ENCODE data around the gene LRFN3.

The LRFN3 gene

DNA sequence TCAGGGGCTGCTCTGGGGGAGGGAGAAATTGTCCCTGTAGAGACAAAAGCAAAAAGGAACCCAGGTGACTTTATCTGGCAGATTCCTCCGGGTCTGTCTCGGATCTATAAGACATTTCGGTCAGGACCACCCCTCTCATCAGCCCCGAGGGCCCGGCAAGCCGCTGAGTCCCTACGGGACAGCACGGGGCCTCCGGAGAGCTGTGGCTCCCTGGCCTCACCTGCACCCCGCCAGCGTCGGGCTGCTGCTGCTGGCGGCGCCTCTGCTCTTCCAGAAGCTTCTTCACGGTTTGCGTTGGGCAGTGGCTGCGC, 37.7 kb upstream of the LRFN3 start:
- H3K4me2 ChIP-seq (ENCODE audit: insufficient read depth, low read length), result peak overlapping the region; percentile 98; the same call in 1 of the 2 replicates
- H3K27ac ChIP-seq (ENCODE audit: low read length), result no peak overlapping the region
- H3K27me3 ChIP-seq (ENCODE audit: insufficient read depth, low read length, poor library complexity), result no peaks in the 10 kb centered on the region
- H3K79me2 ChIP-seq (ENCODE audit: insufficient read depth, low read length), result peaks cover 10% of the 10 kb centered on the region; the same call in 1 of the 2 replicates
- peaks cover 24% of the 10 kb centered on the region for H3K36me3 ChIP-seq (ENCODE audit: insufficient read depth, low read length)
- TF ChIP-seq, protein P1, sequence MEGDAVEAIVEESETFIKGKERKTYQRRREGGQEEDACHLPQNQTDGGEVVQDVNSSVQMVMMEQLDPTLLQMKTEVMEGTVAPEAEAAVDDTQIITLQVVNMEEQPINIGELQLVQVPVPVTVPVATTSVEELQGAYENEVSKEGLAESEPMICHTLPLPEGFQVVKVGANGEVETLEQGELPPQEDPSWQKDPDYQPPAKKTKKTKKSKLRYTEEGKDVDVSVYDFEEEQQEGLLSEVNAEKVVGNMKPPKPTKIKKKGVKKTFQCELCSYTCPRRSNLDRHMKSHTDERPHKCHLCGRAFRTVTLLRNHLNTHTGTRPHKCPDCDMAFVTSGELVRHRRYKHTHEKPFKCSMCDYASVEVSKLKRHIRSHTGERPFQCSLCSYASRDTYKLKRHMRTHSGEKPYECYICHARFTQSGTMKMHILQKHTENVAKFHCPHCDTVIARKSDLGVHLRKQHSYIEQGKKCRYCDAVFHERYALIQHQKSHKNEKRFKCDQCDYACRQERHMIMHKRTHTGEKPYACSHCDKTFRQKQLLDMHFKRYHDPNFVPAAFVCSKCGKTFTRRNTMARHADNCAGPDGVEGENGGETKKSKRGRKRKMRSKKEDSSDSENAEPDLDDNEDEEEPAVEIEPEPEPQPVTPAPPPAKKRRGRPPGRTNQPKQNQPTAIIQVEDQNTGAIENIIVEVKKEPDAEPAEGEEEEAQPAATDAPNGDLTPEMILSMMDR (IDR thresholded peaks at IDR 0.05; ENCODE audit: borderline replicate concordance, extremely low read depth, low read length, poor library complexity, severe bottlenecking), result no peak
- TF ChIP-seq EZH2 (IDR thresholded peaks at IDR 0.05; ENCODE audit: borderline replicate concordance, low read depth, low read length, severe bottlenecking), result no peak
- DNase-seq, result no peak
- H4K20me1 ChIP-seq (ENCODE audit: insufficient read depth, low read length), result no peaks in the 10 kb centered on the region
- H3K9me3 ChIP-seq (ENCODE audit: insufficient read depth, low read length, severe bottlenecking), result no peaks in the 10 kb centered on the region
- H3K4me1 ChIP-seq (ENCODE audit: insufficient read depth, low read length), result peaks cover 44% of the 10 kb centered on the region
- no peak overlapping the region for H2AFZ ChIP-seq (ENCODE audit: low read depth, low read length)
- no peak overlapping the region for H3K4me3 ChIP-seq (ENCODE audit: low read depth in 1 of 2, low read length in 2 of 2)
- H3K9ac ChIP-seq (ENCODE audit: low read depth, low read length), result 0 out of 2 replicates have a peak overlapping the region, but pooled peaks have one; percentile 94
- ATAC-seq (ENCODE audit: insufficient read depth, low read depth), result no peak

DNA sequence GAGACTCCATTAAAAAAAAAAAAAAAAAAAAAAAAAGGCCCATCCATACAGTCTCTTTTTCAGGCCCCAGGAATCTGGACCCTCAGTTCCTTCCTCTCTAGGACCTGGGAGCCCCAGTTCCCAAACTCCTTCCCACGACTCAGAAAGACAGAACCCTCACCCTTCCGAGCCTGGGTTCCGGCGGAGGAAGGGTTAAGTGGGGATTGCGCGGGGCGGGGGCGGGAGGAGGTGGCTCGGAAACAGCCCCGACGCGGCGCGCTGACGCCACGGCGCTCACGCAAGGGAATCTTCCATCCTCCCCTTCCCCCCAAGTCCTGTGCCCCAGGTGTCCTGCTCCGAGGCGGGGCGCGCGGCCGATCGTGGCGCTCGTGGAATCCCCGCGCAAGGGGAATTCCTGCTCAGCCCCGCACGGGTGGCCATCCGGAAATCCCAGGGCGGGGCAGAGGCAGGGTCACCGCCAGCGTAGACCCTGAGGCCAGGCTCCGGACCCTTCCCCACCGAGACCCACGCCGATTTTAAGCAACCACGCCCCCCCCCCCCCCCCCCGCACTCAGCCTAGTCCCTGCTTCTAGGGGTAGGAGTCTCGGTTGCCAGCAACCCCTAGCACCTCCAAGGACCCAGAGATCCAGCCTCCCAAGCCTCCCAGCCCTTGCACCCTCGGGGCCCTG, 36.5 kb upstream of the LRFN3 start:
- H3K4me1 ChIP-seq (ENCODE audit: insufficient read depth, low read length), result peaks cover 52% of the 10 kb centered on the region
- TF ChIP-seq EZH2 (IDR thresholded peaks at IDR 0.05; ENCODE audit: borderline replicate concordance, low read depth, low read length, severe bottlenecking), result no peak
- TF ChIP-seq, protein P1 (IDR thresholded peaks at IDR 0.05; ENCODE audit: borderline replicate concordance, extremely low read depth, low read length, poor library complexity, severe bottlenecking), result no peak
- peak; percentile 84 for DNase-seq
- peak overlapping the region; percentile 94 for H3K9ac ChIP-seq (ENCODE audit: low read depth, low read length)
- peaks cover 24% of the 10 kb centered on the region for H3K36me3 ChIP-seq (ENCODE audit: insufficient read depth, low read length)
- no peaks in the 10 kb centered on the region for H4K20me1 ChIP-seq (ENCODE audit: insufficient read depth, low read length)
- H3K4me3 ChIP-seq (ENCODE audit: low read depth in 1 of 2, low read length in 2 of 2), result peak overlapping the region; percentile 86 to 96
- H2AFZ ChIP-seq (ENCODE audit: low read depth, low read length), result peak overlapping the region; percentile 83
- H3K79me2 ChIP-seq (ENCODE audit: insufficient read depth, low read length), result peaks cover 10% of the 10 kb centered on the region; the same call in 1 of the 2 replicates
- ATAC-seq (ENCODE audit: insufficient read depth, low read depth), result peak; percentile 59
- peak overlapping the region; percentile 98 for H3K4me2 ChIP-seq (ENCODE audit: insufficient read depth, low read length)
- no peaks in the 10 kb centered on the region for H3K27me3 ChIP-seq (ENCODE audit: insufficient read depth, low read length, poor library complexity)
- H3K27ac ChIP-seq (ENCODE audit: low read length), result peak overlapping the region; percentile 83
- no peaks in the 10 kb centered on the region for H3K9me3 ChIP-seq (ENCODE audit: insufficient read depth, low read length, severe bottlenecking)

DNA sequence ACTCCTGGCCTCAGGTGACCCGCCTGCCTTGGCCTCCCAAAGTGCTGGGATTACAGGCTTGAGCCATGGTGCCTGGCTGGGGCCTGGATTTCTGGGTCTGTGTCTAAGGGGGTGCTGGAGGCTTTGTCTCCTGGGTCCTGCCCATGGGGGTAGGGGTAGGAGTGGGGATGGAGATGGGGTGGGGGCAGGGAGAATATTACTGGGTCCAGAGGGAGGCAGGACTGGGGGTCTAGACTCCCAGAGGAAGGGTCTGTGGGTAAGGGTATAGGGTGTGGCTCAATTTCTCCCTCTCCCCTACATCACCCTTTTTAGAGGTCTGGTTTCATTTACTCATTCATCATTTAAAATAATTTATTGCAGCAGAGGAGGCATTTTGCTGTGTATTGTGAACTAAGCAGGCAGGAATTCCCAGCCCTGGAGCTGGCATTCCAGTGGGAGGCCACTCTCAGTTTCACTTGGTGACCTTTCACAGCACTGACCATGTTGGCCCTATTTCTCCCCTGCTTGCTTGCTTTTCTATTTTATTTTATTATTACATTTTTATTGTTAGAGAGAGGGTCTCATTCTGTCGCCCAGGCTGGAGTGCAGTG, 35.0 kb upstream of the LRFN3 start:
- peaks cover 10% of the 10 kb centered on the region; the same call in 1 of the 2 replicates for H3K79me2 ChIP-seq (ENCODE audit: insufficient read depth, low read length)
- no peak overlapping the region for H3K27ac ChIP-seq (ENCODE audit: low read length)
- peak overlapping the region; percentile 94 for H3K9ac ChIP-seq (ENCODE audit: low read depth, low read length)
- H3K4me1 ChIP-seq (ENCODE audit: insufficient read depth, low read length), result peaks cover 52% of the 10 kb centered on the region
- no peak overlapping the region for H2AFZ ChIP-seq (ENCODE audit: low read depth, low read length)
- H3K36me3 ChIP-seq (ENCODE audit: insufficient read depth, low read length), result peaks cover 15% of the 10 kb centered on the region
- peak overlapping the region; percentile 98 for H3K4me2 ChIP-seq (ENCODE audit: insufficient read depth, low read length)
- TF ChIP-seq, protein P1 (IDR thresholded peaks at IDR 0.05; ENCODE audit: borderline replicate concordance, extremely low read depth, low read length, poor library complexity, severe bottlenecking), result no peak
- TF ChIP-seq EZH2 (IDR thresholded peaks at IDR 0.05; ENCODE audit: borderline replicate concordance, low read depth, low read length, severe bottlenecking), result no peak
- no peaks in the 10 kb centered on the region for H3K9me3 ChIP-seq (ENCODE audit: insufficient read depth, low read length, severe bottlenecking)
- H4K20me1 ChIP-seq (ENCODE audit: insufficient read depth, low read length), result no peaks in the 10 kb centered on the region
- H3K4me3 ChIP-seq (ENCODE audit: low read depth in 1 of 2, low read length in 2 of 2), result peak overlapping the region in 1 of 2 experiments; percentile 96; a peak in 2 of 4 replicates
- no peak for DNase-seq
- no peaks in the 10 kb centered on the region for H3K27me3 ChIP-seq (ENCODE audit: insufficient read depth, low read length, poor library complexity)
- ATAC-seq (ENCODE audit: insufficient read depth, low read depth), result no peak

Measured in DND-41 (cell line).